ENCODE results near the gene HAS3. TPM values are rescaled to one million over a fixed set of nuclear protein-coding genes. Genes with fewer than 3 reads are reported as not detected.
A peak's percentile ranks its signal among the peaks of the same experiment; 100 is the strongest.

HAS3 gene
- total RNA-seq, 1 experiment from 2014 or later = 66.9 TPM

DNA sequence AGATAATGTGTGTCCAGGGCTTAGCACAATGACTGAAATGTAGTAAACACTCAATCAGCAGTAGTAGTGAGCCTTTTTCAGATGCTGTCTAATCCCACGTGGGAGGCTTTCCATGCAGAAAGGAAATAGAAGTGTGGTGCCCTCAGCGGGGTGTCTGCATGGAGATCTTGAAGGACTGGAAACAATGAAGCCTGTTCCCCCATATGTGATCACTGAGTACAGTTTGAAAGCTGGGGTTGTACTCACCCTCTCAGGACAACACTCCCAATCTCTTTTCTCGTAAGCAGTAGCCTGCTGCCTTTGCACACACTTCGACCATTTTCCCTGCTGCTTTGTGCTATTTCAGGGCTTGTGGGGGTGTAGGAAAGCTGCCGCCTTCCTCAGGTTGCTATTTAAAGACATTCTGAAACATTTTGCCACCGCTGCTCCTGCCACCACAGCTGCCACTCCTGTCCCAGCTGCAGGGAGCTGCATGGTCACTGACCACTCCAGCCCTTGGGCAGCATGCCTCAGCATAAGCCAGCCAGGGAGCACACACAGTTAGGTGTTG lies 40.6 kb upstream of the HAS3 start:
- peaks cover 31% of the 10 kb centered on the region for H3K4me1 Mint-ChIP-seq

DNA sequence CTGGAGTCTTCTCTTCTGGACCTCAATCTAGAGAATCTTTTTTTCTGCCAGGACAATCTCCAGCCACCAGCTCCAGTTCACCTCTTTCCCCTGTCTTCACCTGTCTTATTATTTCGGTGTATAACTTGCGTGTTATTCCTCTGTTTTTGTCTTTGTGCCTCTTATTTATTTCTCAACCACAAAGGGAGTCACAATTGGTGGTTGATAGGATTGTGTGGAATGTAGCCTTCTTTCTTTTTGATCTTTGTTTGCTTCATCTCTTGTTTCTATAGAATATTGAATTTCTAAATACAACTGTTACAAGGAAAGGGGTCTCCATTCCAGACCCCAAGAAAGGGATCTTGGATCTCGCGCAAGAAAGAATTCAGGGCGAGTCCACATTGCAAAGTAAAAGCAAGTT lies 35.9 kb upstream of the HAS3 start:
- Mint-ChIP-seq H3K9me3 (no peaks in the 10 kb centered on the region), H3K36me3 (no peaks in the 10 kb centered on the region), H3K4me3 (no peak overlapping the region), H3K27ac (peak overlapping the region; percentile 71), H3K27me3 (ENCODE audit: low read depth) (peaks cover 8% of the 10 kb centered on the region), H3K4me1 (peaks cover 62% of the 10 kb centered on the region)
- no peak for TF ChIP-seq STAT6 (CRISPR knock-in tag; conservative IDR thresholded peaks at IDR 0.05; ENCODE audit: low read depth)
- no peak for TF ChIP-seq NR3C1 (CRISPR knock-in tag; conservative IDR thresholded peaks at IDR 0.05; ENCODE audit: low read depth)
- TF ChIP-seq GTF2I (CRISPR knock-in tag; conservative IDR thresholded peaks at IDR 0.05) = no peak
- no peak for TF ChIP-seq RELA (CRISPR knock-in tag; IDR thresholded peaks at IDR 0.05; ENCODE audit: borderline replicate concordance)
- no peak for TF ChIP-seq OVOL2 (CRISPR knock-in tag; IDR thresholded peaks at IDR 0.05; ENCODE audit: borderline replicate concordance)
- TF ChIP-seq, protein P1, sequence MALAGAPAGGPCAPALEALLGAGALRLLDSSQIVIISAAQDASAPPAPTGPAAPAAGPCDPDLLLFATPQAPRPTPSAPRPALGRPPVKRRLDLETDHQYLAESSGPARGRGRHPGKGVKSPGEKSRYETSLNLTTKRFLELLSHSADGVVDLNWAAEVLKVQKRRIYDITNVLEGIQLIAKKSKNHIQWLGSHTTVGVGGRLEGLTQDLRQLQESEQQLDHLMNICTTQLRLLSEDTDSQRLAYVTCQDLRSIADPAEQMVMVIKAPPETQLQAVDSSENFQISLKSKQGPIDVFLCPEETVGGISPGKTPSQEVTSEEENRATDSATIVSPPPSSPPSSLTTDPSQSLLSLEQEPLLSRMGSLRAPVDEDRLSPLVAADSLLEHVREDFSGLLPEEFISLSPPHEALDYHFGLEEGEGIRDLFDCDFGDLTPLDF (CRISPR knock-in tag; IDR thresholded peaks at IDR 0.05) = no peak
- TF ChIP-seq ZNF263 (CRISPR knock-in tag; IDR thresholded peaks at IDR 0.05; ENCODE audit: low read depth) = no peak
- TF ChIP-seq NFATC4 (CRISPR knock-in tag; IDR thresholded peaks at IDR 0.05) = no peak
- no peak for TF ChIP-seq MLX (CRISPR knock-in tag; IDR thresholded peaks at IDR 0.05)
- no peak for TF ChIP-seq SP1 (CRISPR knock-in tag; conservative IDR thresholded peaks at IDR 0.05)
- TF ChIP-seq, protein P2, sequence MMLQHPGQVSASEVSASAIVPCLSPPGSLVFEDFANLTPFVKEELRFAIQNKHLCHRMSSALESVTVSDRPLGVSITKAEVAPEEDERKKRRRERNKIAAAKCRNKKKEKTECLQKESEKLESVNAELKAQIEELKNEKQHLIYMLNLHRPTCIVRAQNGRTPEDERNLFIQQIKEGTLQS (CRISPR knock-in tag; conservative IDR thresholded peaks at IDR 0.05) = no peak
- TF ChIP-seq IRF2 (CRISPR knock-in tag; IDR thresholded peaks at IDR 0.05; ENCODE audit: borderline replicate concordance, low read depth) = no peak
- no peak for TF ChIP-seq ZBTB21 (CRISPR knock-in tag; IDR thresholded peaks at IDR 0.05; ENCODE audit: borderline replicate concordance)
- TF ChIP-seq HMGA2 (CRISPR knock-in tag; IDR thresholded peaks at IDR 0.05) = no peak
- no peak for TF ChIP-seq ZNF425 (CRISPR knock-in tag; conservative IDR thresholded peaks at IDR 0.05)
- no peak for TF ChIP-seq AR (CRISPR knock-in tag; IDR thresholded peaks at IDR 0.05)
- no peak for TF ChIP-seq PRRX2 (CRISPR knock-in tag; IDR thresholded peaks at IDR 0.05)
- no peak for TF ChIP-seq USF1 (CRISPR knock-in tag; IDR thresholded peaks at IDR 0.05)
- TF ChIP-seq ZMAT4 (CRISPR knock-in tag; IDR thresholded peaks at IDR 0.05) = no peak
- no peak for TF ChIP-seq CTCF (IDR thresholded peaks at IDR 0.05)
- ChIA-PET POLR2A (no interaction called here), CTCF (no interaction called here)
- ATAC-seq (no peak), DNase-seq (ENCODE audit: low spot score) (no peak)

More for the DNA sequence above, 40.6 kb upstream of the HAS3 start:
- peak; percentile 58 for ATAC-seq
- TF ChIP-seq CBFB (CRISPR knock-in tag; IDR thresholded peaks at IDR 0.05; ENCODE audit: low read depth) = no peak
- DNase-seq (ENCODE audit: low spot score) = no peak
- ChIA-PET POLR2A (no interaction called here), CTCF (interaction anchor here (0.8 to 1.5 kb wide), 4 partner anchors 36 to 163 kb away, joined by 3 to 4 read pairs (median 3); no protein-coding TSS in a partner anchor)
- Mint-ChIP-seq H3K4me3 (no peak overlapping the region), H3K27ac (no peak overlapping the region), H3K36me3 (no peaks in the 10 kb centered on the region), H3K27me3 (ENCODE audit: low read depth) (peaks cover 8% of the 10 kb centered on the region), H3K9me3 (no peaks in the 10 kb centered on the region)
